ENCODE data around the gene C2CD4B. TPM values are rescaled to one million over a fixed set of nuclear protein-coding genes. Genes with fewer than 3 reads are reported as not detected.

The C2CD4B gene
- total and polyA plus RNA-seq, 4 donors = 0.17 to 1.8 (median 0.66) TPM

- TF ChIP-seq MAX (IDR thresholded peaks at IDR 0.05) (no peak), CTCF (IDR thresholded peaks at IDR 0.05; ENCODE audit: low read depth, low read length, missing input control) (no peak), FOXA1 (IDR thresholded peaks at IDR 0.05) (no peak), JUND (IDR thresholded peaks at IDR 0.05) (no peak)
Measured at GRCh38 chr15:62145015-62145735, 19.9 kb downstream of the C2CD4B start (continued).

GRCh38 chr15:62142736-62143135 is 22.3 kb downstream of the C2CD4B start:
- H3K27ac ChIP-seq (ENCODE audit: low read depth in 1 of 2, low read length in 2 of 2) = no peak overlapping the region
- peaks cover 0 to 4% (median 3%) of the 10 kb centered on the region in 4 donors for H3K4me1 ChIP-seq (ENCODE audit: control insufficient read depth in 4 of 4, insufficient read depth in 4 of 4, low read length in 3 of 4)
- no peak for DNase-seq (ENCODE audit: low spot score)
- no peak overlapping the region for H3K9ac ChIP-seq (ENCODE audit: low read depth in 1 of 2, low read length in 2 of 2)
- H3K4me3 ChIP-seq (ENCODE audit: low read depth in 1 of 3, low read length in 3 of 3) = no peak overlapping the region
- WGBS = 74% methylated on average over 3 of the region's 3 CpGs
- H3K36me3 ChIP-seq (ENCODE audit: control insufficient read depth in 4 of 4, insufficient read depth in 3 of 4, low read depth in 1 of 4, low read length in 3 of 4) = no peaks in the 10 kb centered on the region
- no peaks in the 10 kb centered on the region for H3K27me3 ChIP-seq (ENCODE audit: control insufficient read depth in 4 of 4, insufficient read depth in 4 of 4, low read length in 3 of 4)
- no peaks in the 10 kb centered on the region for H3K9me3 ChIP-seq (ENCODE audit: control insufficient read depth in 4 of 4, low read length in 3 of 4)
- no peak for TF ChIP-seq REST (IDR thresholded peaks at IDR 0.05)
- peak; percentile 47 to 59 for TF ChIP-seq RAD21 (IDR thresholded peaks at IDR 0.05)

- Histone ChIP-seq H3K27me3 (ENCODE audit: control insufficient read depth in 4 of 4, insufficient read depth in 4 of 4, low read length in 3 of 4) (no peaks in the 10 kb centered on the region), H3K36me3 (ENCODE audit: control insufficient read depth in 4 of 4, insufficient read depth in 3 of 4, low read depth in 1 of 4, low read length in 3 of 4) (no peaks in the 10 kb centered on the region), H3K4me3 (ENCODE audit: low read depth in 1 of 3, low read length in 3 of 3) (no peak overlapping the region), H3K27ac (ENCODE audit: low read depth in 1 of 2, low read length in 2 of 2) (no peak overlapping the region), H3K9me3 (ENCODE audit: control insufficient read depth in 4 of 4, low read length in 3 of 4) (no peaks in the 10 kb centered on the region), H3K9ac (ENCODE audit: low read depth in 1 of 2, low read length in 2 of 2) (no peak overlapping the region), H3K4me1 (ENCODE audit: control insufficient read depth in 4 of 4, insufficient read depth in 4 of 4, low read length in 3 of 4) (peaks cover 0 to 4% (median 3%) of the 10 kb centered on the region in 4 donors)
- no peak for DNase-seq (ENCODE audit: low spot score)
- 59% methylated on average over 5 of the region's 5 CpGs for WGBS
- no peak for TF ChIP-seq RAD21 (IDR thresholded peaks at IDR 0.05)
- no peak for TF ChIP-seq YY1 (IDR thresholded peaks at IDR 0.05)
- TF ChIP-seq REST (IDR thresholded peaks at IDR 0.05) = no peak
- no peak for TF ChIP-seq JUND (IDR thresholded peaks at IDR 0.05)
- no peak for TF ChIP-seq FOXA1 (IDR thresholded peaks at IDR 0.05)
- no peak for TF ChIP-seq SP1 (IDR thresholded peaks at IDR 0.05)
- TF ChIP-seq FOXA2 (IDR thresholded peaks at IDR 0.05) = no peak
- TF ChIP-seq ZBTB33 (IDR thresholded peaks at IDR 0.05) = no peak
- no peak for TF ChIP-seq MAX (IDR thresholded peaks at IDR 0.05)
- no peak for TF ChIP-seq HNF4A (conservative IDR thresholded peaks at IDR 0.05)
- TF ChIP-seq GABPA (IDR thresholded peaks at IDR 0.05 in 1 of 2, conservative IDR thresholded peaks at IDR 0.05 in 1 of 2) = no peak
- TF ChIP-seq TAF1 (conservative IDR thresholded peaks at IDR 0.05) = no peak
Measured at GRCh38 chr15:62141643-62142588, 23.2 kb downstream of the C2CD4B start.
